Fibroblast of skin of left biceps (primary cell): Measurements from ENCODE around the gene KMT2E.
A peak's percentile ranks its signal among the peaks of the same experiment; 100 is the strongest.

ENCODE experiments used
- DNase-seq, 2 experiments: peaks; one replicate each; pipeline ENCODE4 v3.0.0-alpha.2; 2013; ENCODE audit warnings: low read depth in 2 of 2

Gene KMT2E

DNA sequence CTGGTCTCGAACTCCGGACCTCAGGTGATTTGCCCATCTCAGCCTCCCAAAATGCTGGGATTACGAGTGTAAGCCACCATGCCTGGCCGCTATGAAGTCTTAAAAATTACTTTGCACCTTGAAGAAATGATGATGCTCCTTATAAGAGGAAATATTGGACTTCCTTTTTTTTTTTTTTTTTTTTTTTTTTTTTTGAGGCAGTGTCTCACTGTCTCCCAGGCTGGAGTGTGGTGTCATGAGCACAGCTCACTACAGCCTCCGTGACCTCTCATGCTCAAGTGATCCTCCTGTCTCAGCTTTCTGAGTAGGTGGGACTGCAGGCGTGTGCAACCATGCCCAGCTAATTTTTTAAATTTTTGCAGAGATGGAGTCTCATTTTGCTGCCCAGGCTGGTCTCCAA is 65.3 kb downstream of the KMT2E start:
- no peak for DNase-seq

DNA sequence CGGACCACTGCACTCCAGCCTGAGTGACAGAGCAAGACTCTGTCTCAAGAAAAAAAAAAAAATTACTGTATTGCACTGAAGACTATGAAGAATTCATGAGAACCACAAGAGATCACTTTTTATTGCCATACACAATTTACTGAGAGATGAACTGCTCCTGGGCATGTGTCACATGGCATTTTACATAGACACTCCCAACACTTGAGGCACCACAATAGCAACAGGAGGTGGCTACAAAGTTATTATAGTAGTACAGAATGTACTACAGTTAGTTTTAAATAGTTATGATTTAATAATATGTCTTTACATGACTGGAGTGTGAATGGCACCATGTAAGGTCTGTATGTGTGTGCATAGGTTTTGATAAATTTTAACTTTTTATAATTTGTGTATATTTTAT is 70.6 kb downstream of the KMT2E start:
- DNase-seq: no peak

DNA sequence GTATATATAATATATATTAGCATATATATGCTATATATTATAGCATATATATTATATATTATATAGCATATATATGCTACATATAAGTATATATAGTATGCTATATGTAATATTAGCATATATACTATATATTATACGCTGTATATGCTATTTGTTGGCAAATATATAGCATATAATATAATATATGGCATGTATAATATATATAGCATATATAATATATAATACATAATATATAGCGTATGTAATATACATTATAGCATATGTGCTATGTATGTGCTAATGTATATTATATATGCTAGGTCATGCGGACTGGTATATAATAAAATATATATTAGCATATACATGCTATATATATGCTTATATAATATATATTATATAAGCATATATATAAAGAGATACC is 72.8 kb downstream of the KMT2E start:
- no peak for DNase-seq

DNA sequence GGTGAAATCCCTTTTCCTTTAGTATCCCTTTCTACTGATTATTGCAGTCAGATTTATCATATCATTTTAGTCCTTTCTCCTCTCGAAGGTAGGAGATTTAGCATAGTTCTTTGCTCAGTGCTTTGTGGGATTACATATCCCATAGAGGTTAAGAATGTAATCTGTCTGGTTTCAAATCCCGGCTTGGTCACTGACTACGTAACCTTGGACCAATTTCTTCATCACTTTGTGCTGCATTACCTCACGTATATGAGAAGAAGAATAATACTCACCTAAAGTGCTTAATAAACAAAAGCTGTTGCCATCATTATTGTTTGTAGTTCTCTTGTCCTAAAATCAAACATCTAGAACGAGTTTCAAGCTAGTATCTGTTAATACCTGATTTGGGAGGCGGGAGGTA is 74.0 kb downstream of the KMT2E start:
- no peak for DNase-seq

DNA sequence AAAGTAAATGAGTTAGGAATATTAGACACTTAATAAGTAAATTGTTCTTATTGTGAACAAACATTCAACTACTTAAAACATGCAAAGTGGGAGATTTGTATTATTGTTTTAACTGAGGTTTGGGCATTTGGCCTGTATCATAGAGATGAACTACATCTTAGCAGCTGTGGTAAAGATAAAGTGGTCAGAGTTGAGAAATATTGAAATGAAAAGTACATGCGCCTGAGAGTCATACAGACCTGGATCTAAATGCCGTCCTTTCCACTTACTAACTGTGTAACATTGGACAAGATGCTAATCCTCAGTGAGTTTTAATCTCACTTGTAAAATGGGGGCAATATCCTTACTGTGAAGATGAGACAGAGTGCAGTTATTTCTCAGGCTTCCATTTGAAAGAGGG is 74.5 kb downstream of the KMT2E start:
- DNase-seq: no peak

DNA sequence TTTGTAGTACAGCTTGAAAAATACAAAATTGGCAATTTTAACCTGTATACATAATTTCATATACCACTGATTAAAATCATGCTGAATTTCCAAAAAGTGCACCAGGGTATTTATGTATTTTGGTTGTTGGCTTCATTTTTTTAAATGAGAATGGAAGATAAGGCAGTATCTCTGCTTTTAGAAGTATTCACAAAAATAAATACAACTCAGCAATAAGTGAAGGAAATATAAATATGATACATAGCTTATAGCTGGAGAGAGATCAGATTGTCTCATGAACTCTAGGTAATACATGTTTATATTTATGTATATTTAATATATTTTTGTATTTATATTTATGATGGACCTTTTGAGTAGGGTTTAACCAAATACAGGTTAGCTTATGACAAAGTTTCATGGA is 81.0 kb downstream of the KMT2E start:
- DNase-seq: no peak

DNA sequence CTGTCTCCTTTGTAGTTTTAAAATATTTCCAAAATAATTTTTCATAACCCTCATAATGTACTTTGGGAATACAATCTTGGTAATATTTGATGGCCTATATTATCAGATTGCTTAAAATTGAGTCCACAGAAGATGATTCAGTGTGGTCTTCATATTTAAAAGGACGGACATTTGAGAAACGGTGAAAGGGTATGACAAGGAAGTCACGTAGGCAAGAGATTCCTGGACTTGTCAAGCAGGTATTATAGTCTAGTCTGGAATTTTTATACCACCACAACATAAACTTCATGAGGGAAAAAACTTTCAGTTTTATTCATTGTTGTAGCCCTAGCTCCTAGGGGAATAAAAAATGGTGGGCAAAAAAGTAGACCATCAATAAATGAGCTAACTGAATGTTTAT is 82.3 kb downstream of the KMT2E start:
- no peak for DNase-seq

DNA sequence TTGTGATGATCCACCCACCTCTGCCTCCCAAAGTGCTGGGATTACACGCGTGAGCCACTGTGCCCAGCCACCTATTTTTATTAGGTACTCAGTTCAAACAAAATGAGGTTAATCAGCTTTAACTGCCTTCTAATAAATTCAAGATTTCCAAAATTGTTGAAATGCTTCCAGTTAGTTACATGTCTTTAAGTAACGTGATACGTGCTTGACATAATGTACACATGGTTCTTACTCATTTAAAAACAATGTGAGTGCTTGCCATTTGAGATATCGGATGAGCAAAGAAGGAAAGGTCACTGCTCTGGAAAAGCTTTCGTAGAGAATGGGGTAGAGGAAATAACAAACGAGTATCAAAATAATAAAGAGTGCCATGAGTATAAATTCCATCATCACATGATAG is 83.6 kb downstream of the KMT2E start:
- DNase-seq: peak; percentile 88 to 90

DNA sequence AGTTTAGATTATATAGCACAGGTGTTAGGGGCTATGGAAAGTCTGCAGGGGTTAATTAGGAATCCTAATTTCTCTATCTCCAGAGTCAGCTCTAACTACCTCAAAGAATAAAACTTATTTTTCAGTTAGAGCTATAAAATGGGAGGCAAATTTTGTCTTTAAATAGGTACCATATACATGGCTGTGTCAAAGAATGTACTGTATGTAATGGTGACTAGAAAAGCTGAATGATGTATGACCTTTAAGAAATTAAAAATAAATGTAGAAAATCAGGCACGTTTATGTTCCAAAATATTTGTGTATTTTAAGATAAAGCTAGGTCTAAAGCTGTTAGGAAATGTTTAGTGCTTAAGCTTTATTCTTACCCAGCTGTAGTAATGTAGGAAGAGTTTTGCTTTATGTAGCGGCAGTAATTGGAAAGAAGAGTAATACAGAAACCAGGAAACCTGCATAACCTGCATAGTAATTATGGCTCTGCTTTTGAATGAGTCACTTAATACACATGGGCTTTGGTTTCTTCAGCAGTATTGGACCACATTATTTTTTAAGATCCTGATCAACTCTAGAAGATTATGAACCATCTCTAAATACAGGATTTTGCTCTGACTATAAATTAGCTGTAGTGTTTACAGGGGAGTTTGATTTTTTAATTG is 85.0 kb downstream of the KMT2E start:
- DNase-seq: no peak

DNA sequence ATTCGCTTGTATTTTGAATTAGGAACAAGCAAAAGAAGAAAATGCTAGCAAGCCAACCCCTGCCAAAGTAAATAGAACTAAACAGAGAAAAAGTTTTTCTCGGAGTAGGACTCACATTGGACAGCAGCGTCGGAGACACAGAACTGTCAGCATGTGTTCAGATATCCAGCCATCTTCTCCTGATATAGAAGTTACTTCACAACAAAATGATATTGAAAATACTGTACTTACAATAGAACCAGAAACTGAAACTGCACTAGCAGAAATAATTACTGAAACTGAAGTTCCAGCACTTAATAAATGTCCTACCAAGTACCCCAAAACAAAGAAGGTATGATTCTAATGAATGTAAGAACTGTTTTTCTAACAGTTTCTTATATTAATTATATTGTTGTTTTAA is 87.9 kb downstream of the KMT2E start:
- no peak for DNase-seq

DNA sequence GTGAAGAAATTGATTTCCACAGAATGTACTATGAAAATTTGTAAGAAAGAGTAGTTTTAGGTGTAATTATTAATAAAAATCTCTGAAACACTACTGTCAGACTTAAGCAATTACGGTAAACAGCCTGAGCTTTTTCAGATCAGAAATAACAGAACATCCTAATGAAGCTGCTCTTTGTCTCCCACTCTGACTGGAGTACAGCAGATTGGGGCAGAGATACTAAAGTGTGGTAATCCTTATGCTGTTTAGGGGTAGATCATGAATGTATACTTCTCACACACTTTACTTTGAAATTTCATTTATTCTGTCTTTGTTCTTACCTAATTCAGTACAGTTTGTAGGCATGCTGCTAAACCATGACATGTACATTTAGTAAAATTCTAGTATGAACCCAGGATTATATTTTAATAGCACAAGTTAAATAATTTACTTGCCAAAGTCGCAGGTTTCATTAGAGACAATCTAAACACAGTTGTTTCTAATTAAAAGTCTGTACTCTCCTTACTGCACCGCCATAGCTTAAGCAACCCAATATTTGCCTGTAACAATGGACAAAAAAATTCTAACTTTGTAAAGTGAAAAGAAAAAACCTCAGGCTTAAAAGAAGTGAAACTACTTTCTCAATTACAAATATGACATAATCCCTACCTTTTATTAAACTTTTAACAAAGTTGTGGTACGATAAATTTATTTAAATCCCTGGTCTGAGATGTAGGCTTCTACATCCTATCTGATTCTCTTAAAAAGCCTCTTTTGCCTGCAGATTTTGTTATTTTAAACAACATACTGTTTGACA is 88.8 kb downstream of the KMT2E start:
- no peak for DNase-seq

DNA sequence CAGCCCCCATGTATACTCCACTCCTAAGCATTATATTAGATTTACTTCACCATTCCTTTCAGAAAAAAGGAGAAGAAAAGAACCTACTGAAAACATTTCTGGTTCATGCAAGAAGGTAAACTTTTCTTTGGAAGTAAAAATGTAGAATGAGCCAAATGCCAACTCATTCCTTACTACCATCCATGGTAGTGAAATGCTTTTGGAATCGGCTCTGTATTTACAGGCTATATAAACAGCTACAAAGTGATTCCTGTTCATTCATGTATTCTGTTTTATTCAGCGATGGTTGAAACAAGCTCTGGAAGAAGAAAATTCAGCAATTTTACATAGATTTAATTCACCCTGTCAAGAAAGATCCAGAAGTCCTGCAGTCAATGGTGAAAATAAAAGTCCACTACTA is 91.6 kb downstream of the KMT2E start:
- no peak for DNase-seq

DNA sequence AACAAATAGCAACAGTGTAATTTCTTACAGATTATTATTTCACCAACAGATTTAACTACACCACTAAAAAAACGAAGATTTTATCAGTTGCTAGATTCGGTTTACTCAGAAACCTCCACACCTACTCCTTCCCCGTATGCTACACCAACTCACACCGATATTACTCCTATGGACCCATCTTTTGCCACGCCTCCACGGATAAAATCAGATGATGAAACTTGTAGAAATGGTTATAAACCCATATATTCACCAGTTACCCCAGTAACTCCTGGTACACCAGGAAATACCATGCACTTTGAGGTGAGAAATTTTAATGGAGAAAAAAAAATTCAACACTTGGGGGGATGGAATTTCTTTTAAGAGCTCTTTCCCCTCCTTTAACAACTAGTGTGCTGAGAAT is 92.5 kb downstream of the KMT2E start:
- DNase-seq: no peak

DNA sequence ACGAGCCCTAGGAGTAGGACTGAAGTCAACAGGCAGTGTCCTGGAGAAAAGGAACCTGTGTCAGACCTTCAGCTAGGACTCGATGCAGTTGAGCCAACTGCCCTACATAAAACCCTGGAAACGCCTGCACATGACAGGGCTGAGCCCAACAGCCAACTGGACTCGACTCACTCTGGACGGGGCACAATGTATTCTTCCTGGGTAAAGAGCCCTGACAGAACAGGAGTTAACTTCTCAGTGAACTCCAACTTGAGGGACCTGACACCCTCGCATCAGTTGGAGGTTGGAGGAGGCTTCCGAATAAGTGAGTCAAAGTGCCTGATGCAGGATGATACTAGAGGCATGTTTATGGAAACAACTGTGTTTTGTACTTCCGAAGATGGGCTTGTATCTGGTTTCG is 93.5 kb downstream of the KMT2E start:
- no peak for DNase-seq

DNA sequence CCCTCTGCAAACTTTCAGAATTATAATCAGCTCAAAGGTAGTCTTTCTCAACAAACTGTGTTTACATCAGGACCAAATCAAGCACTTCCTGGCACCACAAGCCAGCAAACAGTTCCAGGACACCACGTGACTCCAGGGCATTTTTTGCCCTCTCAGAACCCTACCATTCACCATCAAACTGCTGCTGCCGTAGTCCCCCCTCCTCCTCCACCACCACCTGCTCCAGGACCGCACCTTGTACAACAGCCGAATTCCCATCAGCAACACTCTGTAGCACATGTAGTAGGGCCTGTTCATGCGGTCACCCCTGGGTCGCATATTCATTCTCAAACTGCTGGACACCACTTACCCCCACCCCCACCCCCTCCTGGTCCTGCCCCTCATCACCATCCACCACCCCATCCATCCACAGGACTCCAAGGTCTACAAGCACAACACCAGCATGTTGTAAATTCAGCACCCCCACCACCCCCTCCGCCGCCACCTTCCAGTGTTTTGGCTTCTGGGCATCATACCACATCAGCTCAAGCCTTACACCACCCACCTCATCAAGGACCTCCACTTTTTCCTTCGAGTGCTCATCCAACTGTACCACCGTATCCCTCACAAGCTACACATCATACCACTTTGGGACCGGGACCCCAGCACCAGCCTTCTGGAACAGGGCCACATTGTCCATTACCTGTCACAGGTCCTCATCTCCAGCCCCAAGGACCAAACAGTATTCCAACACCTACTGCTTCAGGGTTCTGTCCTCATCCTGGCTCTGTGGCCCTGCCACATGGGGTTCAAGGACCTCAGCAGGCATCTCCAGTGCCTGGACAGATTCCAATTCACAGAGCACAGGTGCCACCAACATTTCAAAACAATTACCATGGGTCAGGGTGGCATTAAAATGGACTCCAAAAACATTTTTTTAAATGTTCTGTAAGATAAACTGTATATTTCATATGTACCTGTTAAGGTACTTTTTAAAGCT is 98.7 kb downstream of the KMT2E start:
- no peak for DNase-seq

DNA sequence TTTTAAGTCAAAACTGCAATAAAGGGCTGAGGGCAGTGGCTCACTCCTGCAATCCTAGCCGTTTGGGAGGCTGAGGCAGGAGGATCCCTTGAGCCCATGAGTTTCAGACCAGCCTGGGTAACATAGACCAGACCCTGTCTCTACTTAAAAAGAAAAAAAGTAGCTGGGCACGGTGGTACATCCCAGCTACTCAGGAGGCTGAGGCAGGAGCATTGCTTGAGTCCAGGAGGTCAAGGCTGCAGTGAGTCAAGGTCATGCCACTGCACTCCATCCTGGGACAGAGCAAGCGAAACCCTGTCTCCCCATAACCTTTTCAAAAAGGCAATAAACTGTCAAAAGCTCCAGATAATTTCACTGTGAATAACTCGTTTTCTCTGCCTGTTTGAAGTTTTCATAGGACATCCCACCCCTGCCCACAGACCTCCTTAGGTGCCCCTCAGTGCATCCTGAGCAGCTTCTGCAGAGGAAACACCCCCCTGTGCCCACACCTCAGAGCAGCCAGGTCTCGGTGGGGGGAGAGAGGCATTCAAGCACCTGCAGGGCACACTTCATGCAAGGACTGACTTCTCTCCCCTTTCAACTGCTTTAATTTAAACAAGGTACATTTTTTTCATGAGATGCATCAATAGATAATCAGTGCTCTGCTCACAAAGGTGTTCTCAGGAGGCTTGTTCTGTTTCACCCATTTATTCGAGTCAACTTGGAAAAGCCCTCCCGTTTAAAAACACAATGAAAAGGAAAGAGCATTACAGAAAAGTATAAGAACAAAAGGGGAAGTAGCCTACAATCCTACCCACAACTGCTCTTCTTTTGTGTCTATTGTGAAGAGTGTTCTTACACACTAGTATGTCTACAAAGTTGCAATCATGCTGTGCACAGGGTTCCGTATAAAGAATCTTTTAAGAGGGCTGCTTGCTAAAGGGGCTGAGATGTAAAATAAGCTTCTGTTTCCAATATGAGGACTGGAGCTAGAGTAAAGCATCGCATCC is 104.9 kb downstream of the KMT2E start:
- DNase-seq: no peak

DNA sequence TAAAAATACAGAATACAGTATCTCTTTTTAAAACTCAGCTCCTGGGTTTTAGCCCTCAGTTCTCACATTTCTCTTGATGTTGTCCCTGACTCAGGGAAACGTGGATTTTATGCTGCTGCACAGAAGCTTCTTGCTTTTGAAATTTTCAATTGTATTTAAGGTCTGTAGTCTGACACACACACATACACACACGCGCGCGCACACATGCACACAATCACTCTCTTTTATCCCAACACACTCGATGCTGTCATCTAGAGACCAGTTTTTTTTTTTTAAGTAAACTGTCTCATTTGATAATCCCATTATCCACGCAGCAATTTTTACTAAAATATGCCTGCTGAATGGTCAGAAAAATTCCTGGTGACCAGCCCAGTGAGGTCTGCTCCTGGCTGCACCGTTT is 108.6 kb downstream of the KMT2E start:
- DNase-seq: no peak

DNA sequence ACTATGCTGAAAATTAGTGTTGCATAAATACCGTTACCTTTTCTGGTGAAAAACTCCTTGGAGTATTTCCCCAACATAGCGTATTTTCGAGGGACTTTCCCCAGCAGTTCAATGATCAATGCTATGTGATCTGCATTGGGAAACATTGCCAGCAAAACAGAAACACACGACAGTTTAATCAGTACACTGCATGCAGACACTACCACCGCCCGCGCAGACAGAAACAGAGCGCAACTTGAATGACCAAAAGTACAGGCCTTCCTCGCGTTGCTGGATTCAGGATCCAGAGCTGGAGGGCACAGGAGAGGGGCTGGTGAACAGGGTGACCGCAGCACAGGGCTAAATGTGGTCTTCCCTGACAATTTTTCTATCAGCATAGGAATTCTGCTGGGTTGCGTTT is 111.7 kb downstream of the KMT2E start:
- DNase-seq: no peak

DNA sequence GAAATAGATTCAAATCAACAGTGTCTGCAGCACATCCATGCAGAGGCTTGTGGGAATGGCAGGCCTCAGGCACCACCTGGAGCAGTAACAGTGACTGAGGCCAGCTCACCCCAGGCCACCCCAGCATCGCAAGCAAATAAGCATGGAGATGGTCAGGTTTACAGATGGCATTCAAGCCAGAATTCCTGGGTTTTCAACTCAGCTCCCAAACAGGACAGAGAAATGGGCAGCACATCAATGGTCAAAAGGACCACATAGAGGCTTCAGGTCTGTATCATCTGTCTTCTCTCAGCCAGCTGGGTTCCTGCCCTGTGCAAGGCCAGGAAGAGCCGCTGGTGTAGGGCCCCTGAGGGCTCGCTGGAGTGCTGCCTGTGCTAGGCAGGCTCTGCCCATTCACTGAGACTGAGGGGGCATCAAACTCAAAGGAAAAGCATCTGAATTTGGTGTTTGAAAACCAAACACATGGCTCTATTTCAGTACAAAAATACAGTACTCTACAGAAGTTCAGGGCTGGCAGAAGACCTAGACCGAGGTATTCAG is 112.5 kb downstream of the KMT2E start:
- DNase-seq: no peak

DNA sequence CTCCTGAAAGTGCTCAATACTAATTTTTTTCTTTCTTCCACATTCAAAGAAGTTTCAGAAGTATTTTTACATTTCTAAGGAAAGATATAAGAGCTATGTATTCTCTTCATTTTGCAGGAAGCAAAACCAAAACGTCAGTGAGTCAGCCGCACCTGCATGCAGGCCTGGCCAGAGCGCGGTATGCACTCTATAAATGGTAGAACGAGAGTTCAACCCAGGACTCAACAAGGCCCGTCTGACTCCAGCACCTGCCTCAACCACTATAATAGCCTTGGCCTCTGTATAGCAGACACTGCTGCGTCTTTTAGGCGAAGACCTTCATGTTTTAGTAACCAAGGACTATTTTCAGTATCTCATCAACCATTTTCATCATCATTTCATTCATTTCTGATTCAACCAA is 113.2 kb downstream of the KMT2E start:
- DNase-seq: no peak

DNA sequence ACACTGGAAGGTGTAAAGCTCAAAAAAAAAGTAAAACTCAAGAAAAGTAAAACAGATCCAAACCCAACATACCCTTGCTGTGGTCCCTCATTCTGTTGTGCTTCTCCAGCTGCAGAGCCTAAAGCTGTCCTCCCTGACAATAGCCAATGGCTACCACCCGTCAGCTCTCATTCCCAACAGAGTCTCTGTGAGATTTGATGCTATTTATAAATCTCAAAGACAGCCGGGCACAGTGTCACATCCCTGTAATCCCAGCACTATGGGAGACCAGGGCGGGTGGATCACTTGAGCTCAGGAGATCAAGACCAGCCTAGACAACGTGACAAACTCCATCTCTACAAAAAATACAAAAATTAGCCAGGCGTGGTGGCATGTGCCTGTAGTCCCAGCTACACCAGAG is 116.0 kb downstream of the KMT2E start:
- no peak for DNase-seq
